D721Med (cell line): ENCODE results near the gene PLEKHA5.
"Not testable (repeated sequence)": the region's sequence is repeated elsewhere in the genome, so short reads cannot be mapped to it uniquely, and the experiment has no call there.

Experiments
- DNase-seq: peaks from one replicate; pipeline ENCODE4 v3.0.0; 2011; ENCODE audit warnings: low spot score; ENCODE audit not compliant: insufficient read length
- FAIRE-seq: peaks from 2 replicates; lab custom pipeline; 2011; peaks lifted over from hg19 to GRCh38; lab: Jason Lieb, UNC
- CTCF ChIP-seq: IDR thresholded peaks from 2 replicates; pipeline ENCODE4 v1.5.1; 2012; ENCODE audit warnings: mild to moderate bottlenecking, control low read depth; ENCODE audit not compliant: insufficient read depth; ENCODE audit errors: missing control alignments

The PLEKHA5 gene

GRCh38 chr12:19301223-19301622 lies 171.7 kb downstream of the PLEKHA5 start:
- TF ChIP-seq CTCF = no peak
- no peak for DNase-seq
- no peak for FAIRE-seq

- DNase-seq (no peak), FAIRE-seq (no peak)
- TF ChIP-seq CTCF = no peak
These were observed 172.2 kb downstream of the PLEKHA5 start for GRCh38 chr12:19301688-19302087.

- FAIRE-seq (no peak), DNase-seq (no peak)
- no peak for TF ChIP-seq CTCF
These were observed 172.6 kb downstream of the PLEKHA5 start for GRCh38 chr12:19302100-19302640.

GRCh38 chr12:19303496-19303895 lies 174.0 kb downstream of the PLEKHA5 start:
- FAIRE-seq (no peak), DNase-seq (no peak)
- no peak for TF ChIP-seq CTCF

- no peak for TF ChIP-seq CTCF
- FAIRE-seq (no peak), DNase-seq (no peak)
These were observed 174.7 kb downstream of the PLEKHA5 start for GRCh38 chr12:19304149-19304750.

- not testable (repeated sequence) for DNase-seq, FAIRE-seq
These were observed 176.1 kb downstream of the PLEKHA5 start for GRCh38 chr12:19305621-19306020.

GRCh38 chr12:19306366-19306765 lies 176.8 kb downstream of the PLEKHA5 start:
- TF ChIP-seq CTCF = no peak
- FAIRE-seq (no peak), DNase-seq (no peak)

GRCh38 chr12:19307451-19307850 lies 177.9 kb downstream of the PLEKHA5 start:
- no peak for TF ChIP-seq CTCF
- DNase-seq (no peak), FAIRE-seq (no peak)
